Neural cell (in vitro differentiated cells): ENCODE measurements around the gene GATAD2A. TPM values are rescaled to one million over a fixed set of nuclear protein-coding genes. Genes with fewer than 3 reads are reported as not detected.

Experiments
- H2AFZ ChIP-seq: fragments of 200-600, 300-800 bp; sonication (generic), shearing (Covaris generic); 2 replicates; pipeline ENCODE4 v1.6.0; 2014; ENCODE audit warnings: low read depth, mild to moderate bottlenecking, antibody characterized with exemption, low read length, moderate library complexity
- H3F3A ChIP-seq: fragments of 200-600 bp; shearing (Covaris generic); 2 replicates; pipeline ENCODE4 v1.6.1; 2016; ENCODE audit warnings: mild to moderate bottlenecking, moderate library complexity, mixed read lengths, antibody characterized with exemption, low read length; ENCODE audit not compliant: insufficient read depth, poor library complexity, severe bottlenecking
- H3K27ac ChIP-seq: fragments of 200-600, 300-800 bp; sonication (generic), shearing (Covaris generic); 2 replicates; pipeline ENCODE4 v1.5.1; 2014; ENCODE audit warnings: mild to moderate bottlenecking, low read length, moderate library complexity
- H3K27me3 ChIP-seq: fragments of 300-800, 200-600 bp; sonication (generic), shearing (Covaris generic); 2 replicates; pipeline ENCODE4 v1.6.0; 2014; ENCODE audit warnings: mild to moderate bottlenecking, low read depth, low read length, moderate library complexity; ENCODE audit not compliant: insufficient read depth
- H3K36me3 ChIP-seq: fragments of 300-800, 200-600 bp; sonication (generic), shearing (Covaris generic); 2 replicates; pipeline ENCODE4 v1.5.1; 2014; ENCODE audit warnings: mild to moderate bottlenecking, antibody characterized with exemption, low read length, moderate library complexity; ENCODE audit not compliant: insufficient read depth
- H3K4me2 ChIP-seq: fragments of 300-800, 200-600 bp; sonication (generic), shearing (Covaris generic); 2 replicates; pipeline ENCODE4 v1.6.0; 2014; ENCODE audit warnings: mild to moderate bottlenecking, low read length
- H3K4me3 ChIP-seq: fragments of 300-800, 200-600 bp; sonication (generic), shearing (Covaris generic); 2 replicates; pipeline ENCODE4 v1.5.1; 2014; ENCODE audit warnings: mild to moderate bottlenecking, low read length, moderate library complexity
- H3K79me2 ChIP-seq: fragments of 200-600 bp; shearing (Covaris generic); replicated peaks from 2 replicates; pipeline ENCODE4 v1.6.0; 2014; ENCODE audit warnings: mild to moderate bottlenecking, low read length, moderate library complexity; ENCODE audit not compliant: insufficient read depth
- H3K9ac ChIP-seq: fragments of 300-800, 200-600 bp; sonication (generic), shearing (Covaris generic); 2 replicates; pipeline ENCODE4 v1.6.1; 2016; ENCODE audit warnings: mild to moderate bottlenecking, low read length, mixed read lengths
- H3K9me2 ChIP-seq: fragments of 200-600 bp; shearing (Covaris generic); 2 replicates; pipeline ENCODE4 v1.6.1; 2016; ENCODE audit warnings: mild to moderate bottlenecking, low read length, mixed read lengths; ENCODE audit not compliant: insufficient read depth
- H3K9me3 ChIP-seq: fragments of 200-600, 300-800 bp; sonication (generic), shearing (Covaris generic); 2 replicates; pipeline ENCODE4 v1.6.1; 2016; ENCODE audit warnings: mild to moderate bottlenecking, mixed run types, low read length, moderate library complexity, mixed read lengths
- H4K20me1 ChIP-seq: fragments of 200-600 bp; shearing (Covaris generic); 2 replicates; pipeline ENCODE4 v1.6.1; 2016; ENCODE audit warnings: mild to moderate bottlenecking, mixed run types; ENCODE audit not compliant: insufficient read depth
- EP300 ChIP-seq: fragments of 450-650 bp; conservative IDR thresholded peaks from 2 replicates; pipeline ENCODE4 v1.6.1; 2014; ENCODE audit warnings: antibody characterized with exemption, mild to moderate bottlenecking, moderate library complexity; ENCODE audit not compliant: poor library complexity, severe bottlenecking
- EZH2 ChIP-seq: fragments of 200-600, 300-800 bp; shearing (Covaris generic), sonication (generic); IDR thresholded peaks from 2 replicates; pipeline ENCODE4 v1.6.1; 2014; ENCODE audit warnings: antibody characterized with exemption, low read length, borderline replicate concordance, mild to moderate bottlenecking; ENCODE audit not compliant: insufficient read depth, poor library complexity, severe bottlenecking
- MXI1 ChIP-seq: fragments of 450-650 bp; conservative IDR thresholded peaks from 2 replicates; pipeline ENCODE4 v1.6.1; 2014; ENCODE audit warnings: antibody characterized with exemption, mild to moderate bottlenecking; ENCODE audit not compliant: poor library complexity, severe bottlenecking
- POLR2AphosphoS5 ChIP-seq: IDR thresholded peaks from 2 replicates; pipeline ENCODE4 v1.6.1; 2012
- RAD21 ChIP-seq: fragments of 450-650 bp; conservative IDR thresholded peaks from 2 replicates; pipeline ENCODE4 v1.6.1; 2014; ENCODE audit warnings: antibody characterized with exemption, mild to moderate bottlenecking, moderate library complexity
- REST ChIP-seq: IDR thresholded peaks from 2 replicates; pipeline ENCODE4 v1.6.1; 2012; ENCODE audit warnings: borderline replicate concordance
- SMC3 ChIP-seq: fragments of 450-650 bp; conservative IDR thresholded peaks from 2 replicates; pipeline ENCODE4 v1.6.1; 2014; ENCODE audit warnings: antibody characterized with exemption, mild to moderate bottlenecking, moderate library complexity; ENCODE audit not compliant: poor library complexity
- TAF1 ChIP-seq: IDR thresholded peaks from 2 replicates; pipeline ENCODE4 v1.6.1; 2012; ENCODE audit warnings: low read depth
- polyA plus RNA-seq: library from polyadenylated mRNA; depleted of rRNA; stranded (reverse); fragments of >200 nt; gene quantifications from 2 replicates; pipeline ENCODE4 v1.2.3, GENCODE V29; 2014
- TF ChIP-seq, protein P1 (sequence below): fragments of 450-650 bp; IDR thresholded peaks from 2 replicates; pipeline ENCODE4 v1.5.1; 2014; ENCODE audit warnings: antibody characterized with exemption, mild to moderate bottlenecking, moderate library complexity; ENCODE audit not compliant: poor library complexity, severe bottlenecking

Gene GATAD2A
- polyA plus RNA-seq, 1 donor from 2014 or later: 13.9 TPM

DNA sequence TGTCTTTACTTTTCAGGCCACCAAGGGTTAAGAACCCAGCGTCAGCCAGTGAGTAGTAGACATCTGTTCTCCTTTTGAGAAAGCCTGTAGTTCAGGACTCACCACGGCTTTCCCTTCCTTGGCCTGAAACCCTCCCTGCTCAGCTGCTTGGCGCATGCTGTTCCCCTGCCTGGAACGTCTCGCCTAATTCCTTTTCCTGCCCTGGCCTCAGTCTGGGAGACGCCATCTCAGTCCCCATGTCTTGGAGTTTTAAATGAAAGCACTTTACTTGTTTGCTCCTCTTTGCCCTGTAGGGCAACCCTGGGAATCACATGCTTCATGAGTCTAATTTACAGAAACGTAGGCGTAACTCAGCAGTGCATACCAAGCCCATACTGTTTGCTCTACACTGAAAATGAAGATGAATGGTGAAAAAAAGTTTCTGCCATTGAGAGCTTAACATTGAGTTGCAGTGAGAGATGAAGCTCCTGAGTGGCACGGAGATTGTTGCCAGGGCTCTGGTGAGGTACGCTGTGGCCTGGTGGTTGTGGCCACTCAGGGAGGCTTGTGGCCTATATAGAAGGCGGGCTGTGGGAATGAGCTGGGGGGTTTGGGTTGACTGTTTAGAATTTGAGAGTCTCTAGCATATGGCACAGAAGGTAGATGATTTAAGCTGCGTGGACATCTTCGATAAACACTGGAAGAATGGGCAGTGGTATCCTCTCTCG, 52.8 kb downstream of the GATAD2A start:
- H2AFZ ChIP-seq: no peak overlapping the region
- no peaks in the 10 kb centered on the region for H4K20me1 ChIP-seq
- peaks cover 14% of the 10 kb centered on the region for H3K79me2 ChIP-seq
- H3K36me3 ChIP-seq: no peaks in the 10 kb centered on the region
- H3K9ac ChIP-seq: no peak overlapping the region
- H3K9me2 ChIP-seq: no peaks in the 10 kb centered on the region
- H3K4me2 ChIP-seq: no peak overlapping the region
- no peaks in the 10 kb centered on the region for H3K9me3 ChIP-seq
- H3K27ac ChIP-seq: no peak overlapping the region
- H3F3A ChIP-seq: no peaks in the 10 kb centered on the region
- no peaks in the 10 kb centered on the region for H3K27me3 ChIP-seq
- TF ChIP-seq RAD21 (no peak), EZH2 (no peak), EP300 (no peak), TAF1 (no peak), SMC3 (no peak), POLR2AphosphoS5 (no peak), MXI1 (no peak), REST (no peak)
- TF ChIP-seq, protein P1, sequence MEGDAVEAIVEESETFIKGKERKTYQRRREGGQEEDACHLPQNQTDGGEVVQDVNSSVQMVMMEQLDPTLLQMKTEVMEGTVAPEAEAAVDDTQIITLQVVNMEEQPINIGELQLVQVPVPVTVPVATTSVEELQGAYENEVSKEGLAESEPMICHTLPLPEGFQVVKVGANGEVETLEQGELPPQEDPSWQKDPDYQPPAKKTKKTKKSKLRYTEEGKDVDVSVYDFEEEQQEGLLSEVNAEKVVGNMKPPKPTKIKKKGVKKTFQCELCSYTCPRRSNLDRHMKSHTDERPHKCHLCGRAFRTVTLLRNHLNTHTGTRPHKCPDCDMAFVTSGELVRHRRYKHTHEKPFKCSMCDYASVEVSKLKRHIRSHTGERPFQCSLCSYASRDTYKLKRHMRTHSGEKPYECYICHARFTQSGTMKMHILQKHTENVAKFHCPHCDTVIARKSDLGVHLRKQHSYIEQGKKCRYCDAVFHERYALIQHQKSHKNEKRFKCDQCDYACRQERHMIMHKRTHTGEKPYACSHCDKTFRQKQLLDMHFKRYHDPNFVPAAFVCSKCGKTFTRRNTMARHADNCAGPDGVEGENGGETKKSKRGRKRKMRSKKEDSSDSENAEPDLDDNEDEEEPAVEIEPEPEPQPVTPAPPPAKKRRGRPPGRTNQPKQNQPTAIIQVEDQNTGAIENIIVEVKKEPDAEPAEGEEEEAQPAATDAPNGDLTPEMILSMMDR: no peak
- H3K4me3 ChIP-seq: no peak overlapping the region

GRCh38 chr19:19459073-19459472, 53.6 kb downstream of the GATAD2A start:
- peaks cover 22% of the 10 kb centered on the region for H3K79me2 ChIP-seq
- H3K36me3 ChIP-seq: no peaks in the 10 kb centered on the region
- H3K27ac ChIP-seq: no peak overlapping the region
- H2AFZ ChIP-seq: no peak overlapping the region
- no peaks in the 10 kb centered on the region for H3K9me3 ChIP-seq
- H4K20me1 ChIP-seq: no peaks in the 10 kb centered on the region
- no peaks in the 10 kb centered on the region for H3F3A ChIP-seq
- TF ChIP-seq MXI1 (no peak), TAF1 (no peak), EP300 (no peak), REST (no peak), SMC3 (no peak), RAD21 (no peak), EZH2 (no peak), POLR2AphosphoS5 (no peak)
- TF ChIP-seq, protein P1: no peak
- no peak overlapping the region for H3K4me2 ChIP-seq
- no peaks in the 10 kb centered on the region for H3K27me3 ChIP-seq
- no peak overlapping the region for H3K9ac ChIP-seq
- H3K9me2 ChIP-seq: no peaks in the 10 kb centered on the region
- no peak overlapping the region for H3K4me3 ChIP-seq
